Glomerular visceral epithelial cell (primary cell): ENCODE results near the gene SSTR3.
A peak's percentile ranks its signal among the peaks of the same experiment; 100 is the strongest.
"Not testable (repeated sequence)": the region's sequence is repeated elsewhere in the genome, so short reads cannot be mapped to it uniquely, and the experiment has no call there.

Experiments used
- DNase-seq: peaks from one replicate; pipeline ENCODE4 v3.0.0-alpha.2; 2016; ENCODE audit errors: extremely low spot score

The SSTR3 gene

DNA sequence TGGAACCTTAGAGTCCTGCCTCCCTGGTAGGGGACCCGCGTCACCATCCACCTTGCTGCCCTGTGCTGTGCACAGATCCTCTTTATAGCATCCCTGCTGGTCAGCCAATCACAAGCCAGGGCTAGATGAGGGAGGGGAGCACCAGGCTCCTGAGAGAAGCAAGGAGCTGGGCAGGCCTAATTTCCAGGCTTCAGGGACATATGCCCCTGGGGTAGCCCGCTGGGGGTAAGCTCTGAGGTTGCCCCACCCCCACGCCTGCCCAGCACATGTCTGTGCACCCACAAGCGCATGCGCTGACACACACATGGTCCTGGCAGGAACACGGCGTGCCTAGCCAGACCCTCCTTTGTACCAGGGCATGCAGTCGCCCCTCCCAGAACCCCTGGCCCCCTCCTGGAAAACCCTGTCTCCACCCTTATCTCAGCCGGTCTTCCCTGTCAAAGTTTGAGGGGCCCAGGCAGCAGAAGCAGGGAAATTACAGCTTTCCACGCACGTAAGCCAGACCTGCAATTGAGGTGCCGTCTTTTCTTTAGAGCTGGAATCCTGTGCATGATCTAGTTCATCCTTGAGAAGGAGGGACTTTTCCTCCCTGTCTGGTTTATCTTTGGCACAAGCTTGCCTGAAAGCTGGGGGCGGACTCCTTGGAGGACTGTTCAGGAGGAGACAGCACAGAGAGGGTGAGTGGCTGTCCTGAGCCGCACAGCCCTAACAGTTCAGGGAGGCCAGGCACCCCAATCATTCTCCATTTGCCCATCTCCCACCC lies 2.1 kb downstream of the SSTR3 start:
- DNase-seq, result no peak

DNA sequence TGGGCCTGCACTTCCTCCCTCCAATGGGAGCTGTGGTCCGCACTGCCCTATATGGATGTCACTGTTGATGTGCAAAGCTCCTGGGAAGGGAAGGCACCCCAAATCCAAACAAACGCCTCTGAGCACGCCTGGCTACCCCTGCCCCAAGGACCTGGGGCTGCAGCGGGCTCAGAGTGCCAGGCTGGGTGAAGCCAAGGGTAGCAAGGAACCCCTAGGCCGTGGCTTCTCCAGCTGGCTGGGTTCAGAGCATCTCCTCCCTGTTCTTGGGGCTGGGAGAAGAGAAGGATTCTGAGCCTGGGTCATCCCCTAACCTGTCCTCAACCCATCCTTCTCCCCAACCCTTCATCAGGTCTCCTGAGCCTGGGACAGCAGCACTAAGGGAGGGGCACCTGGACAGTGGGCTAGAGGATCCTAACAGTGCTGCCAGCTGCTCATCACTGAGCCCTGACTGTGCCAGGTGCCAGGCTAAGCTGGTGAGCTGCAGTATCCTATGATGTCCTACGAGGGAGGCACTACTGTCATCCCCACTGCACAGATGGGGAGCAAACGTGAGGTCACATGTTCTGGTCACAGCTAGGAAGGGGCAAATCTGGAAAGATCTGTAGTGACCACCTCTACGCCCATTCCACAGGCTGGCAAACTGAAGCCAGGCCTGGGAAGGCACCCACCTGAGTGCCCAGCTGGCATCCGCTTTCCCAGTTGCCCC lies 3.0 kb downstream of the SSTR3 start:
- no peak for DNase-seq

DNA sequence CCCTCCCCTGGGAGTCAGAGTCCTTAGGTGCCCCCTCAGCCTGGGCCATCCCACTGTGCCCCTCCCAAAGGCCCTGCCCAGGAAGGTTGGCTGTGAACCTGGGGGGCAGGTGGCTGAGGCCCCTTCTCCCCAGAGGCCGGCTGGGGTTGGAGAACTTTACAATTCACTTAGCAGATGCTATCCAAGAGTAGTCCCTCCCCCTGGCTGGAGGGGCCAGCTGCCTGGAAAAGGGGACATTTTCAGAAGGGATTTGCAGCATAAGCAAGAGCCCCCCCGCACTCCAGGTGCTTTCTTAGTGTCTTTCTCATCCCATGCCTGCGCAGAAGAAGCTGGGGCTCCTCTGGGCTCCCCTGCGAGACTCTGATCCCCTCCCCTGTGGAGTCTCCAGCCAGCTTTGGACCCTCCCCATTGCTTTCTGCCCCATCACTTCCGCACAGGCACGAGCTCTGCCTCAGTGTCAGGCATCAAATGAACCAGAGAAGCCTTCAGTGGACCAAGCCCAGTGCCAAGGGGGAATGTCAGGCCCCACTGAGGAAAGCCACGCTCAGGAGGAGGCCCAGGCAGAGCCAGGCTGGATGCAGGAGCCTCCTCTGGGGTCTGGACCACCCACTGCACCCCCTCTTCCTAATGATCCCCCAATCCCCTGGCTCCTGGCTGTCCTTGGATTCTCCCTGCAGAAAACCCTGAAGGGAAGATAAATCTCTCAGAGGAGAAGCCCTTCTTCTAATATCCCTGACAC lies 3.7 kb downstream of the SSTR3 start:
- no peak for DNase-seq

DNA sequence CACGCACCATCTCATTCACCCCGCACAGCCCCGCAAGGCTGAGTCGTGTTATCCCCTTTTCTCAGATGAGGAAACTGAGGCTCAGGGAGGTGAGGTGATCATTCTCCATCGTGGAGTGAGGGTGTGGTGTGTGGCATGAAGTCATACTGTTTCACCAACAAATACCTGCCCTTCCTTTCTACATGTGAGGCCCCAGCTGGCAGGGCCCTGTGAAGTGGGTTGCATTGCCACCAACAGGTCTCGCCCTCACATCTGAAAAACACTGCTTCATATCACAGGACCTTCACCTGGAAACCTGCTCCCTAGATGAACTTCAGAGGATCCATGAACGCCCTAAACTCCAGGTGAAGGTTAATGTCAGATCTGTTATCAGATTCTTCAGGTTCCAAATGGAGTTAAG lies 4.3 kb downstream of the SSTR3 start:
- no peak for DNase-seq

DNA sequence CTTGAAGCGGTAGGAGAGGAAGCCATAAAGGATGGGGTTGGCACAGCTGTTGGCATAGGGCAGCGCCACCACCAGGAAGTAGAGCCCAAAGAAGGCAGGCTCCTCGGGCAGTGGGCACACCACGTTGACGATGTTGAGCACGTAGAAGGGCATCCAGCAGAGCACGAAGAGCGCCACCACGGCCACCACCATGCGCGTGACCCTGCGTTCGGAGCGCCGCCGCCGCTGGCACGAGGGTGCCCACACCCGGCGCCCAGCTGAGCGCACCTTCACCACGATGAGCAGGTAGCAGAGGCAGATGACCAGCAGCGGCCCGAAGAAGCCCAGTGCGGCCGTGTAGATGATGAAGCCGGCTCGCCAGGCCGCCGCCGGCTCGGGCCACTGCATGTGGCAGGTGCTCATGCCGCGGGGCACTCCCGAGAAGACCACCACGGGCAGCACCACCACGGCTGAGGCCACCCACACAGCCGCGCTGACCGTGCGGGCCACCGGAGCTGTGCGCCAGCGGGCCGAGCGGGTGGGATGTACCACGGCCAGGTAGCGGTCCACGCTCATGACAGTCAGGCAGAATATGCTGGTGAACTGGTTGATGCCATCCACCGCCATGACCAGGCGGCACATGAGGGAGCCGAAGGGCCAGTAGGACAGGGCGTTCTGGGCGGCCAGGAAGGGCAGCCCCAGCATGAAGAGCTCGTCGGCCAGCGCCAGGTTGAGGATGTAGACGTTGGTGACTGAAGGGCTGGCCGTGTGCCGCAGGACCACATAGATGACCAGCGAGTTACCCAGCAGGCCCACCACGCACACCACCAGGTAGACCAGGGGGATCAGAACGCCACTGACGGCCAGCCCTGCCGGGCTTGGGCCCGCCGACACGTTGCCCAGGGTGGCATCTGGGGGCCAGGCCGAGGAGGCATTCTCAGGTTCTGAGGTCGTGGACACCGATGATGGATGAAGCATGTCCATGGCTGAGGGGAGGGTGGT lies 5.1 kb downstream of the SSTR3 start:
- no peak for DNase-seq

DNA sequence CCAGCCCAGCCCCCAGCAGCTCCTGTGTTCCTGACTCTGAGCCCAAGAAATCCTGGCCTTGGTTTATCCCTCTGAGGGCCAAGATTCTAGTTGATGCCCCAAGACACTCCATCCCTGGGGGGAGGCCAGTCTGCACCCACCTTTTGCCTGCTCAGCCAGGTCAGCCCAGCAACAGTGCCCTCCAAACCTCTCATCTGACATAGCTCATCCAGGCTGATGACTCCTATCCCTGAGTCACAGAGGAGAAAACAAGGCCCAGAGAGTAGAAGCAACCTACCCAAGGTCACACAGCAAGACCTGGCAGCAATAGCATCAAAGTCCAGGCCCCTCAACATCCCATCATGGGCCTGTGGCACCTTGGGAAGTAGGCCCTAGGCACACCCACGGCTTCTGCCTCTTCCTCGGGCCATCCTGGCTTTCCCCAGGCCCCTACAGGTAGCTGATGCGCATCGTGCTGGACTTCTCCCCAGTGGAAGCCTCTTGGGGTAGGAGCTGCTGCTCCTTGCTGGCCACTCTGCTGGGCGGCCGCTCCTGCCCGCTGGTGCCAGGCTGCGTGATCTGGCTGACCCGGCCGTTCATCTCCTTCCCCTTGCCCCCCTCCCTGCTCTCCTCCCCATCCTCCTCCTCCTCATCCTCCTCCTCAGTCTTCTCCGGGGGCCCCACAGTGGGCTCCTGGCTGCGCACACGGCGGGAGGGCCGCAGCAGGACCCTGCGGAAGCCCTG lies 6.0 kb downstream of the SSTR3 start:
- DNase-seq, result no peak

DNA sequence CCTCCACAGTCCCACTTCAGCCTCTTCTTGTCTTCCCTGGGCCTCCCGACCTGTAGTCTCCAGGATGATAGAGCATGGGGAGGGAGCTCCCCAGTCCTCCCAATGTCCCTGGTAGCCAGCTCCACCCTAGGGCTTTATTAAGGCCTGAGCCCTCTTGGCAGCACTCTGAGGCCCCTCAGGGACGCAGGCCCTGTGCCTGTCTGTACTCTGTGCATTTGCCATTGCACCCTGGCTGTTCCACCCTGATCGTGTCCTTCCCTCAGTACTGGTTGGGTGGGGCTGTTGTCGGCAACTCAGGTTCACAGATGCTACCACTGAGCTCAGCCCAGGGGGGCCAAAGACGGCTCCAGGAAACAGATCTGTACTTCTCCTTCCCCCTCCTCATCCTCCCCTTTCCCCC lies 7.2 kb downstream of the SSTR3 start:
- no peak for DNase-seq

DNA sequence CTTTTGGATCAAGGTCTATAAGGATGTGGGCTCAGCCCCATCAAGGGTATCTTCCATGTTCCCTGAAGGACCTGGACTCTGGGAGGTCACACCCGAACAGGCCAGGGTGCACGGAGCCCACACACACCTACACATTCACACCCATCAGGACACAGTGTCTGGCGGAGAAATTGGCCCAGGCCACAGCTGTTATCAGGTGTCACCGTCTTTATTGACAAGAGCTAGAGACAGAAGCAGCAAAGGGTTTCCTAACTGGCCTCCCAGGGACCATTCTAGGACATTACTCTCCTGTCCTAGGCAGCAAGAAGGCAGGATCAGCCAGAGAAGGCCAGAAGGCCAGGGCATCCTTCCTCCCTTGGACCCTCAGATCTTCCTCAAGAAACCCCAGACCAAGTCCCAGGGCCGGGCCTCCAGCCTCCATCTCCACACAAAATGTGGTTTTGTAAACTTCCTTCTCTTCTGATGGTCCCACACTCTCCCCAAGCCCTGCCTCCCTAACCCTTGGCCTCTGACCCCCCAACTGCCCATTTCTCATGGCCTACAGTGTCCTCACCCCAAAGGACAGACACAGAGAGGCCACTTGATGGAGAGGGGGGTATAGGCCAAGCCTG lies 8.1 kb downstream of the SSTR3 start:
- DNase-seq, result no peak

DNA sequence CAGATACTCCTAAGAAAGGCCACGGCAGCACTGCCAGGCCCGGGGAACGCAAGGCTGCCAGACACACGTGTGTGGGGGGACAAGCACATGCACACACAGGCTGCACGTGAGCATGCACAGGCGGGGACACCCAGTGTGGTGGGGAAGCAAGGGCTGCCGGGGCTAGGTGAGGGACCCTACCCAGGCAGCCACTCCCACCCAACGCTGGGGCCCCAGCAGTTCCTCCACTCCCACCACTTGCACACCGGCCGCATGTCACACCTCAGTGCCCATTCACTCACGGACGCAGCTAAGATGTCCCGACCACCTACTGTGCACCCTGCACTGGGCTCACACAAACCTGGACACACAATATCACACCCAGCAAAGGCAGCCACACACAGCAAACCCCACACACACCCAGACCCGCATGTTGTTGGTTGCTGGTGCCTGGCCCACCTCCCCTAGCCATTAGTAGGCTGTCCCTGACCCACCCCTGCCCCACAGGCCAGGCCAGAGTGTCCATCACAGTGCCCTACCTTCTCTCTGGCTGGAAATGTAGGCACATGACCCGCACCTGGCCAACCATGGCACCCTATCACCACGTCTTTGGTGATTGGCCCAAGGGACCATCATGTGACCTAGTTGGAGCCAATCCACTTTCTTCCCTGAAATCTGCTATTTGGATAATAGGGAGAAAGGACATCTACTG lies 8.8 kb downstream of the SSTR3 start:
- DNase-seq, result no peak

DNA sequence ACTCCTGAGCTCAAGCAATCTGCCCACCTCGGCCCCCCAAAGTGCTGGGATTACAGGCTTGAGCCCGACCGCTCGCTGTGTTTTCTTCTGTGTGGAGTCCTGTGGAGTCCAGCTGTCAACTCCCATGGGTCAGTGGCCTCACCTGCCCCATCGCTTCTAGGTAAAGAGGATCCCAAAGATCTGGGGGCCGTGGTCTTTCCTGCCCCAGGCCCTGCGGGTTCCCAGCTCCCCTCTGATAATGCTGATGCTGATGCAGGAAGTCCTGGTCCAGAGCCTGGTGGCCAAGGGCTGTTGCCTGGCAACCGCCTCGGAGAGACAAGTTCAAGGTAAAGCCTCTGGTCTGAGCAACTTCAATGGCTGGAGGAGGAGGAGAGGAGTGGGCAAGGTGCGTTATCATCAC lies 9.6 kb downstream of the SSTR3 start:
- DNase-seq, result no peak

DNA sequence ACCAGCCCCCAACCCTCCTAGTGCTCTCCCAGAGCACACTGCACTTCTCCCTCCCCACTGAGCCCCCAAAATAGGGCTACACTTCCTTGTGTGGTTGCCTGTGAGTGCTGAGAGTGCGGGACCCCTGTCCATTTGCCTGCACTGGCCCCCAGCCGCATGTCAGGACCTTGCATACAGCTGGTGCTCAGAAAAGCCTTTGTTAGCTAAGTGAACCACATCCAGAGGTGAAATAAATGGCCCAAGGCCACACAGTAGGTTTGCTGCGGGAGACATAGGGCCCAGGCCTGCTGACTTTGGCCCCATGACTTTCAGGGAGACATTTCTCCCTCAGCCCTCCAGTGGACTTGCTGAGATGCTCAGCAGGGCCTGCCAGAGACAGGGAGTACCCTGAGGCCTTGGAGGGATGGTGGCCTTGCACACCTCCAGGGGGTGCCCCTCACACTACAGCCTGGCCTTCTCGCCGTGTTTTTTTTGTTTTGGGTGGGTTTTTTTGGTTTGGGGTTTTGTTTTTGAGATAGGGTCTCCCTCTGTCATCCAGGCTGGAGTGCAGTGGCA lies 10.2 kb downstream of the SSTR3 start:
- DNase-seq, result no peak

DNA sequence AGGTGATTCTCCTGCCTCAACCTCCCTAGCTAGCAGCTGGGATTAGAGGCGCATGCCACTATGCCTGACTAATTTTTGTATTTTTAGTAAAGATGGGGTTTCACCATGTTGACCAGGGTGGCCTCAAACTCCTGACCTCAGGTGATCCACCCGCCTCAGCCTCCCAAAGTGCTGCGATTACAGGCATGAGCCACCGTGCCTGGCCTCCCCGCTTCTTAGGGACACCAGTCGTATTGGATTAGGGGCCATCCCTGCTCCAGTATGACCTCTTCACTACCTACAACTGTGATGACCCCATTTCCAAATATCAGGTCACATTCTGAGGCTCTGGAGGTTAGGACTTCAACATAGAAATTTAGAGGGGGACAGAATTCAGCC lies 10.8 kb downstream of the SSTR3 start:
- not testable (repeated sequence) for DNase-seq

DNA sequence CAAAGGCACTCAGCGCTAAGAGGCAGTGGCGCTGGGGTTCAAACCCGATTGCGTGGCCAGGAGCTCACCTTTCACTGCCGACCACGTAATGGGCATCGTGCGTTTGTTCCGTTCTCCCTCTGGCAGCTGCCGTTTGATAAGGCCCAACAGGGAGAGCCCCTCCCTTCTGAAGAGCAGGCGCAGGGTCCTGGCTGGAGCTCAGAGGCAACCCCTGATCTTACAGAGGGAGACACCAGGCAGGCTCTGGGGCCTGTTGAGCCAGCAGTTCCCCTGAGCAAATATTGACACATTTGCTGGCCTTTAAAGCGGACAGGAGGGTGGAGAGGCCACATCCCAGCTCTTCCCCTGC lies 12.5 kb downstream of the SSTR3 start:
- DNase-seq, result no peak

DNA sequence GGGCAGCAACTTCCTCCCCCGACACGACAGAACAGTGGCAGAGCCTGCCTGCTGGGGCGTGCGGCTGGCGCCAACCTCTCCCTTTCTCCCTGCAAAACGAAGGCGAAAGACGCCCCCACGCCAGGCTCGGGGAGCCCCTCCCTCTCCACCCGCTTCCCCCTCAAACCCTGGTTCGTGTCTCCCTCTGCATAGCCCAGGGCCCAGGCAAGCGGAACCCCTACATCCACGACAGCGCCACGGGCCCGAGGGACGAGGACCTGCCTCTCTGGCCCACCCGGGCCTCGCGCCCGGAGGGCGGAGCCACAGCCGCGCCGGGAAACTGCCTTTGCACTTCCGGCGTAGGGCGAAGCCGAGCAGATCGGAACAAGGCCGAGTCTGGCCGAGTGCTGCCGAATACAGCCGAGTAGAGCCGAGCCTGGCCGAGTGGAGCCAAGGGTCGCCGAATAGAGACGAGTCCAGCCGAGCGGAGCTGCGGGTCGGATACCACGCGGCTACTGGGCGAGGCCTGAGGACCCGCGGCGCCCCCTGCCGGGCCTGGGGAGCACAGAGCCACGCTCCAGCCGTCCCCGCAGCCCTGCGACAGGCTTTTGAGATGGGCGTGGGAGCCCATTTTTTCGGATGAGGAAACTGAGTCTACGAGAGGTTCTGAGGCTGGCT lies 13.0 kb downstream of the SSTR3 start:
- peak; percentile 98 for DNase-seq

DNA sequence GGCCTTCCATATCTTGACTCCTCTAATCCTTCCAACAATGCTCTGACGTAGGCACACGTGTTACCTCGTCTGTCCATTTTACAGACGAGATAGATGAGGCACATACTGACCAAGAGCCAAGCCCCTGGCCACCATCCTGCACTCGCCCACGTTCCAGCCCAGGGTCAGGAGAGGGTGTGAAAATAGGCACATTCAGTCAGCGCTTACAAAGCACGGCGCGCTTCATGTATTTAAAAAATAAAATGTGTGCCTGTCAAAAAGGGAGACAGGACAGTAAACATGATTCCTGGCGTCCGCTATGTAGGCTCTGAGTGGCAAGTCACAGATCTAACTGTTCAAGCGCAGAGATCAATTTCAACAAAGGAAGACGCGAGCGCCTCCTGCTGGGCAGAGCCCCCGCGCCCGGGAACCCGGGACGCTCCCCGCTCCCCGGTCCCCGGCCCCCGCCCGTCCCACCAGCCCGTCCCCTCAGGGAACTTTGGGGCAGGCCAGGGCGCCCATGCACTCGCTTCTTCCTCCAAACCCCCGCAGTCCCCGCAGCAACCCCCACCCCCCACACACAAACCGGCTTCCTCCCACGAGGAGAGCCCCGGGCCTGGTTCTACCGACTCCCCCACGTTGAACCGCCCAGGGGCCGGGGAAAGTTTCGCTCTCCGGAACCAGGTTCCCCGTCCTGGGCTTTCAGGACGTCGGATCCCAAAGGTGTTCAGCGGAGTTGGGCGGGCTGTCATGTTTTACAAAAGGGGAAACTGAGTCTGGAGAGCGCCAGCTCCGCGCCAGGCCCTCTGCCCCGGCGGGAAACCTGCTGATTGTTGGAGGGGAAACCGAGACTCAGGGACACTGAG lies 13.8 kb downstream of the SSTR3 start:
- peak; percentile 74 for DNase-seq

DNA sequence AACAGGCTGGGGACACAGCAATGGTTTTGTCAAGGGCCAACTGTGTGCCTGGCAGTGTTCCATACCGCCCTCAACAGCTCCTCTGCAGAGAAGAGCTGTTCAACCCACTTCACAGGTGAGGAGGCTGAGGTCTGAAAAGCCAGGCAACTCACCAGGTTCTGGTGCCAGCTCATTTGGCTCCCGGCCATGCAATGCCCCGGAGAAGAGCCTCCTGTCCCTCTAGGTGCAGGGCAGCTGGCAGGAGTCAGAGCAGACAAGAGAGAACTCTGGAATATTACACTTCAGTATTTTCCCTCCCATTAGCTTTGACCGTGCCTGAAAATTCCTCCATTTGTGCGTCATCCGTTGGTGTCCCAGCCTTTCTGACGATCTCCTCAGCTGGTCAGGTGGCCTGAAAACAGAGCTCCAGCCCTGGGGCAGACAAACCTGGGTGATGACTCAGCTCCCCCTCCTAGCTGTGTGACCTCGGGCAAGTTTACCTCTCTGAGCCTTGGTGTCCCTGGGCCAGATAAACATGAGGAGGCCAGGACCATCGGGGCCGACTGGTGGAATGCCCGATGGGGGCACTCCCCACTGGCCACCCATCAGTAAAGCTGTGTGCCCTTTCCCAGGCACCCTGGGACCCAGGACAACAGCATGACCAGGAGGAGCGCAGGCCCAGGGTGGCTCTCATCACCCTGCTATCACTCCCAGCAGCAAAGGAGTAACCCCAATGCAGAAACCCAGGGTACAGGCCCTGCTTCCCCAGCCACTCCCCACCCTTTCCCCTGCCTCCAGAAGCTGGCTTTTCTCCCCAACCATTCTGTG lies 14.6 kb downstream of the SSTR3 start:
- DNase-seq, result peak; percentile 90
